ENCODE data around the gene PTPRU. TPM values are rescaled to one million over a fixed set of nuclear protein-coding genes. Genes with fewer than 3 reads are reported as not detected.

PTPRU gene
- total RNA-seq, 2 experiments from 2014 or later = 0.16 to 0.56 TPM

DNA sequence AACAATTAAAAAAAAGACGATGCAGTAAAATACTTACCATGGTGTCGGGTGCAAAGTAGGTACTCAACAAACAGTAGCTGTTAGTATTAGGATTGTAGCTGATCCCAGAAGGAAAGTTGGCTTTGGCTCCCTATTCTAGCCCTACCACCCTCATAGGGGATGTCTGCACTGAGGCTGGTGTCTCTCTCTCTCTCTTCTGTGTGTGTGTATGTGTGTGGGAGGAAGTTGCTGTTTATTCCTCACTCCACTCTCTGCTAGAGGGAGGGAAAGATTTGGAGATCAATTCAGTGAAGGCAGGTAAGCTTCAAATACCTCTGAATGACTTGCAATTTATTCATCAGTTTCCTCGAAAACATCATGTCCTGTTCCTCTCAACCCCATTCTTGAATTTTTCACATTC, 124.4 kb downstream of the PTPRU start:
- no peaks in the 10 kb centered on the region for H3K4me1 ChIP-seq (ENCODE audit: insufficient read depth, low read length)
- POLR2A ChIA-PET = no interaction called here
- H3K9me3 ChIP-seq (ENCODE audit: control insufficient read depth in 1 of 2, insufficient read depth in 1 of 2, low read length in 2 of 2) = no peaks in the 10 kb centered on the region
- no peak for DNase-seq
- TF ChIP-seq, protein P1, sequence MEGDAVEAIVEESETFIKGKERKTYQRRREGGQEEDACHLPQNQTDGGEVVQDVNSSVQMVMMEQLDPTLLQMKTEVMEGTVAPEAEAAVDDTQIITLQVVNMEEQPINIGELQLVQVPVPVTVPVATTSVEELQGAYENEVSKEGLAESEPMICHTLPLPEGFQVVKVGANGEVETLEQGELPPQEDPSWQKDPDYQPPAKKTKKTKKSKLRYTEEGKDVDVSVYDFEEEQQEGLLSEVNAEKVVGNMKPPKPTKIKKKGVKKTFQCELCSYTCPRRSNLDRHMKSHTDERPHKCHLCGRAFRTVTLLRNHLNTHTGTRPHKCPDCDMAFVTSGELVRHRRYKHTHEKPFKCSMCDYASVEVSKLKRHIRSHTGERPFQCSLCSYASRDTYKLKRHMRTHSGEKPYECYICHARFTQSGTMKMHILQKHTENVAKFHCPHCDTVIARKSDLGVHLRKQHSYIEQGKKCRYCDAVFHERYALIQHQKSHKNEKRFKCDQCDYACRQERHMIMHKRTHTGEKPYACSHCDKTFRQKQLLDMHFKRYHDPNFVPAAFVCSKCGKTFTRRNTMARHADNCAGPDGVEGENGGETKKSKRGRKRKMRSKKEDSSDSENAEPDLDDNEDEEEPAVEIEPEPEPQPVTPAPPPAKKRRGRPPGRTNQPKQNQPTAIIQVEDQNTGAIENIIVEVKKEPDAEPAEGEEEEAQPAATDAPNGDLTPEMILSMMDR (IDR thresholded peaks at IDR 0.05) = no peak
- no peaks in the 10 kb centered on the region for H3K36me3 Mint-ChIP-seq (ENCODE audit: low read depth)
- intact Hi-C loops (cut with DNase I, micrococcal nuclease) = no loop called here
- H3K4me3 Mint-ChIP-seq = no peak overlapping the region
- ATAC-seq (ENCODE audit: poor library complexity) = no peak
- no peaks in the 10 kb centered on the region for H3K9me3 Mint-ChIP-seq
- no peak overlapping the region for H3K4me3 ChIP-seq (ENCODE audit: low read length)
- peaks cover 0 to 9% of the 10 kb centered on the region in 2 experiments for H3K27me3 ChIP-seq (ENCODE audit: control insufficient read depth in 1 of 2, insufficient read depth in 2 of 2, low read length in 2 of 2)
- no peaks in the 10 kb centered on the region for H3K4me1 Mint-ChIP-seq (ENCODE audit: low read depth)
- H3K27ac ChIP-seq (ENCODE audit: low read depth in 1 of 2, low read length in 2 of 2) = no peak overlapping the region
- peaks cover 43% of the 10 kb centered on the region for H3K27me3 Mint-ChIP-seq
- CTCF ChIA-PET = no interaction called here
- H3K36me3 ChIP-seq (ENCODE audit: insufficient read depth, low read length) = no peaks in the 10 kb centered on the region
- H3K27ac Mint-ChIP-seq = no peak overlapping the region

DNA sequence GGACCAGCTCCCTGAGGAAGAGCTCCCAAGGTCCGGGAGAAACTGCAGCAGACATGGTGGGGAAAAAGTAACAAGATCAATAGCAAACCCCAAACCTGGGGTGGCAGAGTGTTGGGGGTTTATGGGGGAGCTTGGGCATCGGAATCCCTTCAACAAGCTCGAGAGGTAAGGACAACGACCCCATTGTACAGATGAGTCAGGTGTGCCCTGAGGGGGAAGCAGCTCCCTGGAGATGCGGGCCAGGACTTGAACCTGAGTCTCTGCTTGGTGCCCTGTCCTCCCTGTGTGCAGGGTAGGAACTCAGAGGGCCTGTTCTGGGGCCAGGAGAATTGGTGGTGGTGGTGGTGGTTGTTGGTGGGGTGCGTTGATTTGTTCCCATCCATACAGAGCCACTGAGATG, 125.4 kb downstream of the PTPRU start:
- peaks cover 0 to 9% of the 10 kb centered on the region in 2 experiments for H3K27me3 ChIP-seq (ENCODE audit: control insufficient read depth in 1 of 2, insufficient read depth in 2 of 2, low read length in 2 of 2)
- H3K36me3 ChIP-seq (ENCODE audit: insufficient read depth, low read length) = no peaks in the 10 kb centered on the region
- H3K9me3 Mint-ChIP-seq = no peaks in the 10 kb centered on the region
- intact Hi-C loops (cut with DNase I, micrococcal nuclease) = no loop called here
- H3K4me1 ChIP-seq (ENCODE audit: insufficient read depth, low read length) = no peaks in the 10 kb centered on the region
- H3K27ac ChIP-seq (ENCODE audit: low read depth in 1 of 2, low read length in 2 of 2) = no peak overlapping the region
- H3K4me3 Mint-ChIP-seq = no peak overlapping the region
- no peaks in the 10 kb centered on the region for H3K36me3 Mint-ChIP-seq (ENCODE audit: low read depth)
- DNase-seq (no peak), ATAC-seq (ENCODE audit: poor library complexity) (no peak)
- CTCF ChIA-PET = no interaction called here
- H3K4me3 ChIP-seq (ENCODE audit: low read length) = no peak overlapping the region
- TF ChIP-seq, protein P1 (IDR thresholded peaks at IDR 0.05) = no peak
- H3K27ac Mint-ChIP-seq = no peak overlapping the region
- H3K4me1 Mint-ChIP-seq (ENCODE audit: low read depth) = no peaks in the 10 kb centered on the region
- peaks cover 0 to 5% of the 10 kb centered on the region in 2 experiments for H3K9me3 ChIP-seq (ENCODE audit: control insufficient read depth in 1 of 2, insufficient read depth in 1 of 2, low read length in 2 of 2)
- POLR2A ChIA-PET = no interaction called here
- H3K27me3 Mint-ChIP-seq = peaks cover 37% of the 10 kb centered on the region

DNA sequence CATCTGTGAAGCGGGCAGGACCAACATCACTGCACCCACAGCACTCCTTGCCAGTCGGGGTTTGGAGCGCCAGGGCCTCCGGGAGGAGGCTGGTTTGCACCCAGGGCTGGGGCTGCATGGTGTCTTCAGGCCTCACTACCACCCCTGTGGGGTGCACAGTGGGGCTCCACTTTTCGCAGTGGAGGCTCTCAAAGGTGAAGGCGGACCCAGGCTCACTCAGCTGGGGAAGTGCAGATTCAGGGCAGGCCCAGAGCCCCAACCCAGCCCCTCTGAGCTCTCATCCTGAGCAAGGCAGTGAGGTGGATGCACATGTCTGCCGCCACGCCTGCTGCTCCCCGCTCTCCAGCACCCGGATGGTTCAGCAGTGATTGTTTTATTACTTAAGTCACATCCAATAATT, 125.8 kb downstream of the PTPRU start:
- H3K9me3 Mint-ChIP-seq = no peaks in the 10 kb centered on the region
- ChIA-PET POLR2A (no interaction called here), CTCF (no interaction called here)
- peaks cover 0 to 9% of the 10 kb centered on the region in 2 experiments for H3K27me3 ChIP-seq (ENCODE audit: control insufficient read depth in 1 of 2, insufficient read depth in 2 of 2, low read length in 2 of 2)
- H3K4me3 ChIP-seq (ENCODE audit: low read length) = no peak overlapping the region
- no peaks in the 10 kb centered on the region for H3K36me3 ChIP-seq (ENCODE audit: insufficient read depth, low read length)
- no peaks in the 10 kb centered on the region for H3K4me1 ChIP-seq (ENCODE audit: insufficient read depth, low read length)
- no peaks in the 10 kb centered on the region for H3K4me1 Mint-ChIP-seq (ENCODE audit: low read depth)
- DNase-seq (no peak), ATAC-seq (ENCODE audit: poor library complexity) (no peak)
- no peak overlapping the region for H3K27ac Mint-ChIP-seq
- no peak overlapping the region for H3K27ac ChIP-seq (ENCODE audit: low read depth in 1 of 2, low read length in 2 of 2)
- no peaks in the 10 kb centered on the region for H3K36me3 Mint-ChIP-seq (ENCODE audit: low read depth)
- intact Hi-C loops (cut with DNase I, micrococcal nuclease) = no loop called here
- H3K9me3 ChIP-seq (ENCODE audit: control insufficient read depth in 1 of 2, insufficient read depth in 1 of 2, low read length in 2 of 2) = peaks cover 0 to 5% of the 10 kb centered on the region in 2 experiments
- TF ChIP-seq, protein P1 (IDR thresholded peaks at IDR 0.05) = no peak
- H3K27me3 Mint-ChIP-seq = peaks cover 34% of the 10 kb centered on the region
- no peak overlapping the region for H3K4me3 Mint-ChIP-seq

All from CD4-positive, alpha-beta T cell (primary cell).